ENCODE results near the gene POLD3. TPM values are rescaled to one million over a fixed set of nuclear protein-coding genes. Genes with fewer than 3 reads are reported as not detected.

POLD3 gene
- total RNA-seq, 3 donors from 2014 or later (not counting 1 experiment from before 2014, with no cell fraction given) = 9.4 to 10.6 (median 9.6) TPM

GRCh38 chr11:74550991-74551753 lies 41.2 kb upstream of the POLD3 start:
- Mint-ChIP-seq H3K4me1 (no peaks in the 10 kb centered on the region), H3K27me3 (ENCODE audit: low read depth in 2 of 2) (peaks cover 10 to 16% of the 10 kb centered on the region in 2 donors), H3K36me3 (no peaks in the 10 kb centered on the region), H3K9me3 (no peaks in the 10 kb centered on the region), H3K4me3 (no peak overlapping the region), H3K27ac (no peak overlapping the region)
- H3K36me3 ChIP-seq (ENCODE audit: control insufficient read depth, insufficient read depth, low read length) = no peaks in the 10 kb centered on the region
- TF ChIP-seq, protein P1, sequence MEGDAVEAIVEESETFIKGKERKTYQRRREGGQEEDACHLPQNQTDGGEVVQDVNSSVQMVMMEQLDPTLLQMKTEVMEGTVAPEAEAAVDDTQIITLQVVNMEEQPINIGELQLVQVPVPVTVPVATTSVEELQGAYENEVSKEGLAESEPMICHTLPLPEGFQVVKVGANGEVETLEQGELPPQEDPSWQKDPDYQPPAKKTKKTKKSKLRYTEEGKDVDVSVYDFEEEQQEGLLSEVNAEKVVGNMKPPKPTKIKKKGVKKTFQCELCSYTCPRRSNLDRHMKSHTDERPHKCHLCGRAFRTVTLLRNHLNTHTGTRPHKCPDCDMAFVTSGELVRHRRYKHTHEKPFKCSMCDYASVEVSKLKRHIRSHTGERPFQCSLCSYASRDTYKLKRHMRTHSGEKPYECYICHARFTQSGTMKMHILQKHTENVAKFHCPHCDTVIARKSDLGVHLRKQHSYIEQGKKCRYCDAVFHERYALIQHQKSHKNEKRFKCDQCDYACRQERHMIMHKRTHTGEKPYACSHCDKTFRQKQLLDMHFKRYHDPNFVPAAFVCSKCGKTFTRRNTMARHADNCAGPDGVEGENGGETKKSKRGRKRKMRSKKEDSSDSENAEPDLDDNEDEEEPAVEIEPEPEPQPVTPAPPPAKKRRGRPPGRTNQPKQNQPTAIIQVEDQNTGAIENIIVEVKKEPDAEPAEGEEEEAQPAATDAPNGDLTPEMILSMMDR (IDR thresholded peaks at IDR 0.05) = no peak
- DNase-seq = no peak
- no peak for ATAC-seq
- 82% methylated on average over 4 of the region's 4 CpGs for WGBS (ENCODE audit: insufficient coverage)
- no peaks in the 10 kb centered on the region for H3K9me3 ChIP-seq (ENCODE audit: control insufficient read depth, insufficient read depth, low read length)
- intact Hi-C loops (cut with micrococcal nuclease) = no loop called here
- no peaks in the 10 kb centered on the region for H3K27me3 ChIP-seq (ENCODE audit: control insufficient read depth, insufficient read depth, low read length)
- H3K27ac ChIP-seq (ENCODE audit: low read length) = no peak overlapping the region
- H3K4me1 ChIP-seq (ENCODE audit: control insufficient read depth, insufficient read depth, low read length) = no peaks in the 10 kb centered on the region
- no peak overlapping the region for H3K4me3 ChIP-seq (ENCODE audit: low read length)

DNA sequence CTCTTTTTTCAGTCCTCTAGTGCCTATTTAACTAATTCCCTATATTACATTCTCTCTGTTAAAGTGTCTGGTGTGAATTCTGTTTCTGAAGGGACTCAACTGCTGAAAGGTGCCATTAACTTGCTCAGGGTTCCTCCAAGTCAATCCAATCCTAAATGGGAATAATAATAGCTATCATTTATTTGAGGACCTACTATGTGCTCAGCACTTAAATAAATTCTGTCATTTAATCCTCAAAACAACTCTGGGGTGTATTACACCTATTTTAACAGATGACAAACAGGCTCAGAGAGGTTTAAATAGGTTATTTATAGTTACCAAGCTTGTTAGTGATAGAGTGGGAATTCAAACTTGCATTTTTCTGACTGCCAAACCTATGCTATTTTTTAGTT lies 40.6 kb upstream of the POLD3 start:
- H3K27me3 Mint-ChIP-seq (ENCODE audit: low read depth in 2 of 2) = peaks cover 10 to 16% of the 10 kb centered on the region in 2 donors
- no peak overlapping the region for H3K27ac ChIP-seq (ENCODE audit: low read length)
- no peaks in the 10 kb centered on the region for H3K36me3 Mint-ChIP-seq
- H3K36me3 ChIP-seq (ENCODE audit: control insufficient read depth, insufficient read depth, low read length) = no peaks in the 10 kb centered on the region
- no peaks in the 10 kb centered on the region for H3K9me3 ChIP-seq (ENCODE audit: control insufficient read depth, insufficient read depth, low read length)
- H3K4me1 Mint-ChIP-seq = no peaks in the 10 kb centered on the region
- no peak overlapping the region for H3K27ac Mint-ChIP-seq
- no peaks in the 10 kb centered on the region for H3K4me1 ChIP-seq (ENCODE audit: control insufficient read depth, insufficient read depth, low read length)
- DNase-seq = no peak
- no peak overlapping the region for H3K4me3 Mint-ChIP-seq
- intact Hi-C loops (cut with micrococcal nuclease) = no loop called here
- H3K9me3 Mint-ChIP-seq = no peaks in the 10 kb centered on the region
- H3K27me3 ChIP-seq (ENCODE audit: control insufficient read depth, insufficient read depth, low read length) = no peaks in the 10 kb centered on the region
- no peak overlapping the region for H3K4me3 ChIP-seq (ENCODE audit: low read length)
- ATAC-seq = no peak
- TF ChIP-seq, protein P1 (IDR thresholded peaks at IDR 0.05) = no peak

DNA sequence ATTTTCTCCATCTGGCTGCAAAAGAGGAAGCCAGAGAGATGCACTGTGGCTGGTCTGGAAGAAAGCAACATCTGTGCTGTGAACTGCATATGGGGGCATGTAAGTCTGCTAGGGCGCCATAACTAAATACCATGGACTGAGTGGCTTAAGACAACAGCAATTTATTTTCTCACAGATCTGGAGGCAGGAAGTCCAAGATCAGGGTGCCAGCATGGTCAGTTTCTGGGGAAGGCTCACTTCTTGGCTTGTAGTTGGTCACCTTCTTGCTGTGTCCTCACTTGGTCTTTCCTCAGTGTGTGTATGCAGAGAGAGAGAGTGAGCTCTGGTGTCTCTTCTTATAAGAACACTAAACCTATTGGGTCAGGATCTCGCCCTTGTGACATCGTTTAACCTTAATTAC lies 34.9 kb upstream of the POLD3 start:
- H3K9me3 ChIP-seq (ENCODE audit: control insufficient read depth, insufficient read depth, low read length) = no peaks in the 10 kb centered on the region
- Mint-ChIP-seq H3K27ac (no peak overlapping the region), H3K4me1 (no peaks in the 10 kb centered on the region), H3K9me3 (no peaks in the 10 kb centered on the region), H3K4me3 (no peak overlapping the region), H3K36me3 (no peaks in the 10 kb centered on the region), H3K27me3 (ENCODE audit: low read depth in 2 of 2) (peaks cover 6 to 16% of the 10 kb centered on the region in 2 donors)
- 95% methylated on average over 2 of the region's 3 CpGs for WGBS (ENCODE audit: insufficient coverage)
- H3K4me1 ChIP-seq (ENCODE audit: control insufficient read depth, insufficient read depth, low read length) = no peaks in the 10 kb centered on the region
- no peak overlapping the region for H3K4me3 ChIP-seq (ENCODE audit: low read length)
- no peaks in the 10 kb centered on the region for H3K36me3 ChIP-seq (ENCODE audit: control insufficient read depth, insufficient read depth, low read length)
- TF ChIP-seq, protein P1 (IDR thresholded peaks at IDR 0.05) = no peak
- ATAC-seq (no peak), DNase-seq (no peak)
- H3K27ac ChIP-seq (ENCODE audit: low read length) = no peak overlapping the region
- H3K27me3 ChIP-seq (ENCODE audit: control insufficient read depth, insufficient read depth, low read length) = no peaks in the 10 kb centered on the region
- intact Hi-C loops (cut with micrococcal nuclease) = no loop called here
